UCSD-AML1 (cell line): ENCODE measurements around the gene KIF16B.

ENCODE experiments used
- DNase-seq: peaks from one replicate; lab custom pipeline; 2025; ENCODE audit not compliant: unreplicated experiment; lab: John Stamatoyannopoulos, UW

The KIF16B gene

GRCh38 chr20:16312998-16313397 is 260.2 kb downstream of the KIF16B start:
- DNase-seq, result no peak

- DNase-seq, result no peak
Observed at GRCh38 chr20:16311756-16312155, 261.5 kb downstream of the KIF16B start.

GRCh38 chr20:16308754-16309153 is 264.5 kb downstream of the KIF16B start:
- no peak for DNase-seq

- no peak for DNase-seq
Observed at GRCh38 chr20:16302818-16303217, 270.4 kb downstream of the KIF16B start.

GRCh38 chr20:16301986-16302385 is 271.3 kb downstream of the KIF16B start:
- no peak for DNase-seq

GRCh38 chr20:16299897-16300296 is 273.4 kb downstream of the KIF16B start:
- DNase-seq, result no peak

- DNase-seq, result no peak
Observed at GRCh38 chr20:16296931-16297330, 276.3 kb downstream of the KIF16B start.

GRCh38 chr20:16295534-16295933 is 277.7 kb downstream of the KIF16B start:
- no peak for DNase-seq

- no peak for DNase-seq
Observed at GRCh38 chr20:16293590-16293989, 279.7 kb downstream of the KIF16B start.

GRCh38 chr20:16292226-16292880 is 280.9 kb downstream of the KIF16B start:
- DNase-seq, result no peak

- DNase-seq, result no peak
Observed at GRCh38 chr20:16290358-16290757, 282.9 kb downstream of the KIF16B start.

- DNase-seq, result no peak
Observed at GRCh38 chr20:16287776-16288175, 285.5 kb downstream of the KIF16B start.

- DNase-seq, result no peak
Observed at GRCh38 chr20:16286601-16287000, 286.6 kb downstream of the KIF16B start.

- DNase-seq, result no peak
Observed at GRCh38 chr20:16284385-16285100, 288.7 kb downstream of the KIF16B start.

GRCh38 chr20:16283978-16284377 is 289.3 kb downstream of the KIF16B start:
- DNase-seq, result no peak

- no peak for DNase-seq
Observed at GRCh38 chr20:16283307-16283706, 289.9 kb downstream of the KIF16B start.

- no peak for DNase-seq
Observed at GRCh38 chr20:16280219-16280618, 293.0 kb downstream of the KIF16B start.

GRCh38 chr20:16279320-16279719 is 293.9 kb downstream of the KIF16B start:
- DNase-seq, result no peak

- DNase-seq, result no peak
Observed at GRCh38 chr20:16273812-16274555, 299.3 kb downstream of the KIF16B start.

- DNase-seq, result no peak
Observed at GRCh38 chr20:16272780-16273360, 300.4 kb downstream of the KIF16B start.

GRCh38 chr20:16271450-16271849 is 301.8 kb downstream of the KIF16B start:
- DNase-seq, result no peak

- DNase-seq, result no peak
Observed at GRCh38 chr20:16270989-16271388, 302.3 kb downstream of the KIF16B start.
